T-helper 1 cell treated with Interleukin-12 subunit alpha and Interleukin-12 subunit beta and Interleukin-4 antibody, amounts not matched to agents 30 ng/mL and 1 ng/mL, for 36 hours (primary cell): ENCODE results near the gene ARID4A. TPM values are rescaled to one million over a fixed set of nuclear protein-coding genes. Genes with fewer than 3 reads are reported as not detected.

Experiments
- total RNA-seq: library from RNA; stranded (reverse); gene quantifications from 2 replicates; pipeline ENCODE4 v1.2.3, GENCODE V29; 2022

ARID4A gene
- total RNA-seq, 1 donor from 2014 or later: 31.6 TPM

Other genes starting within 250 kb of the ARID4A start
- gene ARMH4, start 146.3 kb upstream of the ARID4A start, total RNA-seq: 0.05 TPM in 1 of 2 replicates, not detected in the other
- gene ACTR10, start 98.4 kb upstream of the ARID4A start, total RNA-seq: 42.5 and 44.4 TPM in 2 replicates
- gene PSMA3, start 53.7 kb upstream of the ARID4A start, total RNA-seq: 367 and 378 TPM in 2 replicates
- gene TOMM20L, start 97.4 kb downstream of the ARID4A start, total RNA-seq: not detected in 2 replicates
- gene TIMM9, start 129.0 kb downstream of the ARID4A start, total RNA-seq: 38.8 and 40.7 TPM in 2 replicates
- 23.4 and 26.9 TPM in 2 replicates for gene KIAA0586, start 129.2 kb downstream of the ARID4A start, total RNA-seq